Uterus (tissue), 4 donors: ENCODE data around the gene ESYT1. TPM values are rescaled to one million over a fixed set of nuclear protein-coding genes. Genes with fewer than 3 reads are reported as not detected.
A peak's percentile ranks its signal among the peaks of the same experiment; 100 is the strongest.
"Not testable (repeated sequence)": the region's sequence is repeated elsewhere in the genome, so short reads cannot be mapped to it uniquely, and the experiment has no call there.

Source experiments
- DNase-seq, 2 donors: peaks; one replicate each; pipeline ENCODE4 v3.0.0-alpha.2; 2019 to 2020
- H3K27ac ChIP-seq, 2 donors: fragments of 200-600 bp; sonication (generic); 1 replicate in 1 of 2; 2 replicates in 1 of 2; pipeline ENCODE4 v1.5.1; 2016 to 2018
- H3K27me3 ChIP-seq, 2 donors: fragments of 200-600 bp; sonication (generic); one replicate each; pipeline ENCODE4 v1.5.1; 2018 to 2019; ENCODE audit warnings: control low read depth in 1 of 2
- H3K36me3 ChIP-seq, 2 donors: fragments of 200-600 bp; sonication (generic); one replicate each; pipeline ENCODE4 v1.5.1; 2019; ENCODE audit warnings: control low read depth in 1 of 2
- H3K4me1 ChIP-seq, 2 donors: fragments of 200-600 bp; sonication (generic); one replicate each; pipeline ENCODE4 v1.5.1; 2018 to 2019; ENCODE audit warnings: control low read depth in 1 of 2
- H3K4me3 ChIP-seq, 2 donors: fragments of 200-600 bp; sonication (generic); 1 replicate in 1 of 2; 2 replicates in 1 of 2; pipeline ENCODE4 v1.5.1; 2018 to 2019; ENCODE audit warnings: mild to moderate bottlenecking in 1 of 2
- H3K9me3 ChIP-seq, 2 donors: fragments of 200-600 bp; sonication (generic); one replicate each; pipeline ENCODE4 v1.5.1; 2019; ENCODE audit warnings: control low read depth in 1 of 2
- CTCF ChIP-seq, 4 experiments: fragments of 200-600 bp in 2 of 4; fragments of 450-650 bp in 2 of 4; sonication (generic) in 2 of 4; IDR thresholded peaks; one replicate each; pipeline ENCODE4 v1.5.1; 2016 to 2019; ENCODE audit warnings: antibody characterized with exemption in 4 of 4, mild to moderate bottlenecking in 2 of 4, moderate library complexity in 1 of 4
- POLR2A ChIP-seq, 2 donors: fragments of 450-650 bp; IDR thresholded peaks; one replicate each; pipeline ENCODE4 v1.6.1; 2016; ENCODE audit warnings: antibody characterized with exemption in 2 of 2, mild to moderate bottlenecking in 1 of 2, moderate library complexity in 1 of 2
- intact Hi-C: fragments of 100-400 bp; cut with DNase I; formaldehyde crosslinking; loops from one replicate; pipeline ENCODE4 v1.15.1; 2023; ENCODE audit warnings: low total_unique reads
- total RNA-seq, 4 donors: library from RNA; depleted of rRNA in 3 of 4; stranded (reverse); fragments of >200 nt in 3 of 4; gene quantifications; one replicate each; pipeline versions ENCODE4 v1.1.0 to v1.2.4, GENCODE V29; 2014 to 2023
- donor health status: DM: yes; HTN: yes; CAD: no.

ESYT1 gene
- total RNA-seq, 4 donors from 2014 or later = 98.4 to 203 (median 134) TPM

GRCh38 chr12:56107242-56107641 is 20.8 kb upstream of the ESYT1 start:
- TF ChIP-seq CTCF (IDR thresholded peaks at IDR 0.05) (no peak), POLR2A (IDR thresholded peaks at IDR 0.05) (no peak)
- Histone ChIP-seq H3K36me3 (no peaks in the 10 kb centered on the region), H3K27me3 (no peaks in the 10 kb centered on the region), H3K9me3 (no peaks in the 10 kb centered on the region), H3K4me1 (peaks cover 0 to 7% of the 10 kb centered on the region in 2 donors), H3K27ac (no peak overlapping the region), H3K4me3 (no peak overlapping the region)
- DNase-seq = no peak
- intact Hi-C loops = no loop called here

- no peaks in the 10 kb centered on the region for H3K36me3 ChIP-seq
- DNase-seq = no peak
- H3K9me3 ChIP-seq = no peaks in the 10 kb centered on the region
- intact Hi-C loops = no loop called here
- no peak overlapping the region for H3K27ac ChIP-seq
- no peak overlapping the region for H3K4me3 ChIP-seq
- no peaks in the 10 kb centered on the region for H3K27me3 ChIP-seq
- no peaks in the 10 kb centered on the region for H3K4me1 ChIP-seq
- no peak for TF ChIP-seq POLR2A (IDR thresholded peaks at IDR 0.05)
- TF ChIP-seq CTCF (IDR thresholded peaks at IDR 0.05) = no peak
Observed at GRCh38 chr12:56110571-56110970, 17.5 kb upstream of the ESYT1 start.

GRCh38 chr12:56114084-56114483 is 14.0 kb upstream of the ESYT1 start:
- no peaks in the 10 kb centered on the region for H3K27me3 ChIP-seq
- H3K4me1 ChIP-seq = peaks cover 3 to 6% of the 10 kb centered on the region in 2 donors
- H3K36me3 ChIP-seq = no peaks in the 10 kb centered on the region
- no peak overlapping the region for H3K4me3 ChIP-seq
- intact Hi-C loops = no loop called here
- H3K9me3 ChIP-seq = no peaks in the 10 kb centered on the region
- no peak for DNase-seq
- H3K27ac ChIP-seq = no peak overlapping the region
- TF ChIP-seq POLR2A (IDR thresholded peaks at IDR 0.05) = no peak
- no peak for TF ChIP-seq CTCF (IDR thresholded peaks at IDR 0.05)

- no peaks in the 10 kb centered on the region for H3K27me3 ChIP-seq
- H3K4me3 ChIP-seq = peak overlapping the region; percentile 61 to 77
- DNase-seq = no peak
- peaks cover 5 to 12% of the 10 kb centered on the region in 2 donors for H3K4me1 ChIP-seq
- no peaks in the 10 kb centered on the region for H3K9me3 ChIP-seq
- H3K36me3 ChIP-seq = no peaks in the 10 kb centered on the region
- intact Hi-C loops = loop anchor here (5.0 kb wide), 1 partner anchor 107 kb away; the partner anchor contains the start of genes NABP2 and RNF41
- TF ChIP-seq POLR2A (IDR thresholded peaks at IDR 0.05) (no peak), CTCF (IDR thresholded peaks at IDR 0.05) (no peak)
- H3K27ac ChIP-seq = peak overlapping the region; percentile 98
Observed at GRCh38 chr12:56115329-56115728, 12.7 kb upstream of the ESYT1 start.

- Histone ChIP-seq H3K4me1 (peaks cover 5 to 14% of the 10 kb centered on the region in 2 donors), H3K4me3 (peak within 1 kb of the TSS; percentile 61 to 77), H3K27ac (peak within 1 kb of the TSS; percentile 98), H3K9me3 (no peaks in the 10 kb centered on the region), H3K27me3 (no peaks in the 10 kb centered on the region), H3K36me3 (no peaks in the 10 kb centered on the region)
- peak in 1 of 4 experiments; percentile 41 for TF ChIP-seq CTCF (IDR thresholded peaks at IDR 0.05)
- peak; percentile 96 to 98 for TF ChIP-seq POLR2A (IDR thresholded peaks at IDR 0.05)
- DNase-seq = peak; percentile 95 to 97
- intact Hi-C loops = loop anchor here (5.0 kb wide), 1 partner anchor 106 kb away; the partner anchor contains the start of genes NABP2 and RNF41
Observed at GRCh38 chr12:56116267-56117081, 11.6 kb upstream of the ESYT1 start, which contains the start of gene RPL41. Gene RPL41 (plus strand): TSS chr12:56116633.

GRCh38 chr12:56117082-56117706 is 10.9 kb upstream of the ESYT1 start:
- not testable (repeated sequence) for H3K9me3 ChIP-seq, H3K27me3 ChIP-seq, H3K36me3 ChIP-seq, DNase-seq
- peaks cover 5 to 14% of the 10 kb centered on the region in 2 donors for H3K4me1 ChIP-seq
- intact Hi-C loops = loop anchor here (5.0 kb wide), 1 partner anchor 105 kb away; the partner anchor contains the start of genes NABP2 and RNF41
- peak overlapping the region; percentile 61 to 77 for H3K4me3 ChIP-seq
- H3K27ac ChIP-seq = peak overlapping the region; percentile 98
